T-cell (primary cell): ENCODE measurements around the gene OXT. TPM values are rescaled to one million over a fixed set of nuclear protein-coding genes. Genes with fewer than 3 reads are reported as not detected.

Experiments
- ATAC-seq, 4 experiments: fragments of 200-7000 bp in 3 of 4; fragments of 150-1000 bp in 1 of 4; cut with Tn5 transposase; replicated peaks in 1 of 4; 1 replicate in 3 of 4; 2 replicates in 1 of 4; pipeline ENCODE4 v1.10.0; 2021; ENCODE audit warnings: moderate library complexity in 3 of 4, mild to moderate bottlenecking in 2 of 4, moderate number of reproducible peaks in 1 of 4
- CTCF ChIA-PET, 2 donors: fragments of 300-600 bp; sonication (Branson Sonifier 250); formaldehyde crosslinking; loops; one replicate each; lab custom pipeline; 2022; ENCODE audit warnings: antibody characterized with exemption in 2 of 2; lab: Charles Lee
- POLR2A ChIA-PET, 2 donors: fragments of 300-600 bp; sonication (Branson Sonifier 250); formaldehyde crosslinking; loops; one replicate each; lab custom pipeline; 2022; ENCODE audit warnings: antibody characterized with exemption in 2 of 2; lab: Charles Lee
- DNase-seq, 35 experiments: peaks; one replicate each; pipeline versions ENCODE4 v3.0.0 to v3.0.0-alpha.2; 2013 to 2023
- H3K27ac ChIP-seq: one replicate; pipeline ENCODE4 v1.5.1; 2013; ENCODE audit warnings: low read length
- H3K27me3 ChIP-seq, 2 experiments: replicated peaks in 1 of 2; 1 replicate in 1 of 2; 2 replicates in 1 of 2; pipeline versions ENCODE4 v1.6.1 to v1.7.0; 2013; ENCODE audit warnings: low read length in 1 of 2, mixed read lengths in 1 of 2; ENCODE audit not compliant: control insufficient read depth in 2 of 2, insufficient read depth in 2 of 2; ENCODE audit errors: extremely low read depth in 1 of 2
- H3K36me3 ChIP-seq, 2 donors: 1 replicate in 1 of 2; 2 replicates in 1 of 2; pipeline versions ENCODE4 v1.6.1 to v1.7.0; 2013; ENCODE audit warnings: low read length in 1 of 2; ENCODE audit not compliant: control insufficient read depth in 2 of 2, insufficient read depth in 1 of 2; ENCODE audit errors: extremely low read depth in 1 of 2
- H3K4me1 ChIP-seq, 2 experiments: 1 replicate in 1 of 2; 2 replicates in 1 of 2; pipeline versions ENCODE4 v1.6.1 to v1.7.0; 2013; ENCODE audit warnings: low read length in 2 of 2, mixed read lengths in 1 of 2; ENCODE audit not compliant: insufficient read depth in 2 of 2, control insufficient read depth in 1 of 2; ENCODE audit errors: extremely low read depth in 1 of 2
- H3K4me3 ChIP-seq, 2 donors: 1 replicate in 1 of 2; 2 replicates in 1 of 2; pipeline versions ENCODE4 v1.5.1 to v1.7.0; 2013; ENCODE audit warnings: mild to moderate bottlenecking in 2 of 2, low read length in 1 of 2, moderate library complexity in 1 of 2; ENCODE audit not compliant: control insufficient read depth in 1 of 2; ENCODE audit errors: extremely low read depth in 1 of 2
- H3K9me3 ChIP-seq: 2 replicates; pipeline ENCODE4 v1.7.0; 2013
- H3K27ac Mint-ChIP-seq, 2 donors: one replicate each; pipeline ENCODE4 v1.8.0; 2020 to 2021; ENCODE audit warnings: mild to moderate bottlenecking in 2 of 2, mixed read lengths in 2 of 2
- H3K27me3 Mint-ChIP-seq, 2 donors: one replicate each; pipeline ENCODE4 v1.8.0; 2021 to 2022; ENCODE audit warnings: mixed read lengths in 2 of 2
- H3K36me3 Mint-ChIP-seq: one replicate; pipeline ENCODE4 v1.8.0; 2021; ENCODE audit warnings: mixed read lengths
- H3K4me1 Mint-ChIP-seq, 3 donors: one replicate each; pipeline ENCODE4 v1.8.0; 2020 to 2022; ENCODE audit warnings: mixed read lengths in 3 of 3, mild to moderate bottlenecking in 1 of 3
- H3K4me3 Mint-ChIP-seq, 3 donors: one replicate each; pipeline ENCODE4 v1.8.0; 2020 to 2022; ENCODE audit warnings: mild to moderate bottlenecking in 3 of 3, mixed read lengths in 3 of 3, moderate library complexity in 3 of 3
- H3K9me3 Mint-ChIP-seq, 3 donors: one replicate each; pipeline ENCODE4 v1.8.0; 2020 to 2022; ENCODE audit warnings: mixed read lengths in 3 of 3
- WGBS: methylation state at CpG from one replicate; pipeline ENCODE4 v1.1.5; 2013; ENCODE audit warnings: missing lambda C conversion rate; ENCODE audit not compliant: insufficient coverage; 5-methylcytosine and 5-hydroxymethylcytosine counted together
- total RNA-seq, 35 experiments: library from RNA in 6 of 35; stranded (reverse) in 6 of 35; fragments of 120-200 nt in 1 of 35; gene quantifications; one replicate each; pipeline versions ENCODE4 v1.2.1 to v1.2.4 and lab custom pipeline; 2013 to 2026

OXT gene
- total RNA-seq, 5 donors from 2014 or later (not counting 1 experiment from before 2014, with no cell fraction given): 0.92 to 3.0 (median 1.5) TPM; not detected in 2

- WGBS: 92% methylated on average over 7 of the region's 8 CpGs
- Mint-ChIP-seq H3K36me3 (no peaks in the 10 kb centered on the region), H3K4me3 (no peak overlapping the region), H3K27ac (no peak overlapping the region), H3K4me1 (peaks cover 17 to 24% (median 21%) of the 10 kb centered on the region in 3 donors), H3K9me3 (no peaks in the 10 kb centered on the region), H3K27me3 (peaks cover 18 to 48% of the 10 kb centered on the region in 2 donors)
- no peak overlapping the region for H3K27ac ChIP-seq
- peaks cover 0 to 15% of the 10 kb centered on the region in 2 experiments for H3K4me1 ChIP-seq
- ChIA-PET POLR2A (no interaction called here), CTCF (interaction anchor here (0.5 to 0.7 kb wide), 2 partner anchors 71 to 114 kb away, joined by 4 to 7 read pairs; no protein-coding TSS in a partner anchor)
- no peaks in the 10 kb centered on the region for H3K36me3 ChIP-seq
- peaks cover 0 to 44% of the 10 kb centered on the region in 2 experiments for H3K27me3 ChIP-seq
- H3K4me3 ChIP-seq: no peak overlapping the region
- DNase-seq (no peak), ATAC-seq (no peak)
- no peaks in the 10 kb centered on the region for H3K9me3 ChIP-seq
Observed at GRCh38 chr20:3085571-3086072, 14.2 kb downstream of the OXT start.

DNA sequence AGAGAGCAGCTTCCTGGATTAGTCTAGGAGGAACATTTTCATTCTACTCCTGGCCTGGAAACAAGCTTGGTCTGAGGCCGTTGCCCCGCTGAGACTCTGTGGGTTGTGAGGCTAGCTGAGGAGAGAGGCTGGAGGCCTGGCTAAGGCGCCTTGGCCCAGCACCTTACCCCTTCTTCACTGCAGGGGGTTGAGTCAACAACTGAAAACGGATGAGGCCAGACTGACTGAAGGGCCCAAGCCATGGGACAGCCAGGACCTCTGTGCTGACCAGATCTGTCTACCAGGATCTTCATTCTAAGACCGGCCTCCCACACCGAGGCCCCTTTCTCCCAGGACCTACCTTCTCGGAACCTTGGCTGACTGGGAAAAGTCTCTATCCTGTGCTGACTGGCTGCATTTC is 16.6 kb downstream of the OXT start:
- peaks cover 0 to 44% of the 10 kb centered on the region in 2 experiments for H3K27me3 ChIP-seq
- H3K4me3 Mint-ChIP-seq: no peak overlapping the region
- H3K4me3 ChIP-seq: no peak overlapping the region
- POLR2A ChIA-PET: no interaction called here
- DNase-seq (no peak), ATAC-seq (no peak)
- H3K9me3 ChIP-seq: no peaks in the 10 kb centered on the region
- H3K27ac Mint-ChIP-seq: no peak overlapping the region
- no peaks in the 10 kb centered on the region for H3K36me3 Mint-ChIP-seq
- H3K36me3 ChIP-seq: no peaks in the 10 kb centered on the region
- peaks cover 21 to 24% (median 23%) of the 10 kb centered on the region in 3 donors for H3K4me1 Mint-ChIP-seq
- WGBS: 84% methylated on average over 5 of the region's 7 CpGs
- H3K27me3 Mint-ChIP-seq: peaks cover 0 to 37% of the 10 kb centered on the region in 2 donors
- H3K4me1 ChIP-seq: peaks cover 0 to 17% of the 10 kb centered on the region in 2 experiments
- no peaks in the 10 kb centered on the region for H3K9me3 Mint-ChIP-seq
- H3K27ac ChIP-seq: no peak overlapping the region
- CTCF ChIA-PET: no interaction called here

DNA sequence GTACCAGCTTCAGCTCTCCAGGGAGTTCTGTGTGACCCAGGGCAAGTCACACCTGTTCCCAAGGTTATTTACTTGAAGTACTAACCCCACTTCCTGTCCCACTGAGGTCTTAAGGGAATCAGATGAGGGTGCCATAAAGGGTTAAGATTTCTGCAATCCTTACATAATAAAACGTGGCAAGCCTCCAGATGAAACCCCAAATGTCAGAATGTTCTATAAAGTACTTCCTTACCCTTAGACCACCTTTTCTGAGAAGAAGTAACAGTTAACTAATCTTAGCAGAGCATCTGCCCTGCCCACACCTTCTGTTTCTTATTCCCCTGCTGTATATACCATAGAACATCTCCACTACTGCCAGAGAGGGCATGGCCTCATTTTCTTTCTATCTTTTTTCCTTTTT is 19.1 kb downstream of the OXT start:
- no peaks in the 10 kb centered on the region for H3K9me3 Mint-ChIP-seq
- Histone ChIP-seq H3K9me3 (no peaks in the 10 kb centered on the region), H3K27ac (no peak overlapping the region), H3K27me3 (peaks cover 0 to 44% of the 10 kb centered on the region in 2 experiments), H3K36me3 (no peaks in the 10 kb centered on the region), H3K4me1 (peaks cover 4 to 24% of the 10 kb centered on the region in 2 experiments), H3K4me3 (no peak overlapping the region)
- no peaks in the 10 kb centered on the region for H3K36me3 Mint-ChIP-seq
- ATAC-seq (no peak), DNase-seq (peak in 1 of 35 experiments; percentile 26)
- POLR2A ChIA-PET: no interaction called here
- H3K4me3 Mint-ChIP-seq: peak overlapping the region in 1 of 3 donors; percentile 34
- no CpG with 5 or more reads among the region's 1 CpG for WGBS
- CTCF ChIA-PET: interaction anchor here in 1 of 2 donors (0.6 kb wide), 1 partner anchor 37 kb away, joined by 3 read pairs; no protein-coding TSS in a partner anchor
- peaks cover 25 to 33% (median 30%) of the 10 kb centered on the region in 3 donors for H3K4me1 Mint-ChIP-seq
- H3K27ac Mint-ChIP-seq: peak overlapping the region; percentile 5 to 48
- H3K27me3 Mint-ChIP-seq: peaks cover 0 to 20% of the 10 kb centered on the region in 2 donors

GRCh38 chr20:3092611-3093379 is 21.4 kb downstream of the OXT start:
- peak overlapping the region; percentile 37 to 44 for H3K4me3 ChIP-seq
- H3K9me3 ChIP-seq: no peaks in the 10 kb centered on the region
- ATAC-seq: peak; percentile 22 to 62 (median 48)

DNA sequence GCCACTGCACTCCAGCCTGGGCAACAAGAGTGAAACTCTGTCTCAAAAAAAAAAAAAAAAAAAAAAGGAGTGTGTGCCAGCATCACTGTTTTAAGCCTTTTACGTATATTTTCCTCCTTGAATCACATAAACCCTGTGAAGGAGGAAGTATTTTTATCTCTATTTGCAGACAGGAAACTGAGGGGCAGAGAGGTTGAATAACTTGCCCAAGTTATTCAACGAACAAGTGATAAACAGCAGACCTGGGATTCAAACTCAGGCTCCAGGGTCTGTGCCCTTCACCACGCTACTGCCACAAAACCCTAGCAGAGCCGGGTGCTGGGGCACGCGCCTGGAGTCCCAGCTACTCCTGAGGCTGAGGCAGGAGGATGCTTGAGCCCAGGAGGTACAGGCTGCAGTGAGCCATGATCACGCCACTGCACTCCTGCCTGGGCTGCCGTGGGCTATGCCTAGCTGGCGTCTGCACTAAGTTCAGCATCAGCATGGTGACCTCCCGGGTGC is 22.5 kb downstream of the OXT start:
- DNase-seq: peak in 34 of 35 experiments; percentile 26 to 81 (median 61)
- Mint-ChIP-seq H3K27ac (peak overlapping the region; percentile 90 to 93), H3K4me1 (peaks cover 30 to 35% (median 31%) of the 10 kb centered on the region in 3 donors), H3K9me3 (no peaks in the 10 kb centered on the region), H3K27me3 (peaks cover 0 to 20% of the 10 kb centered on the region in 2 donors), H3K36me3 (no peaks in the 10 kb centered on the region), H3K4me3 (peak overlapping the region; percentile 66 to 78 (median 70))
- no peaks in the 10 kb centered on the region for H3K36me3 ChIP-seq
- ChIA-PET POLR2A (no interaction called here), CTCF (no interaction called here)
- H3K27ac ChIP-seq: peak overlapping the region; percentile 92
- peaks cover 0 to 42% of the 10 kb centered on the region in 2 experiments for H3K27me3 ChIP-seq
- peak overlapping the region in 1 of 2 donors; percentile 19 for H3K4me3 ChIP-seq
- 32% methylated on average over 9 of the region's 10 CpGs for WGBS
- H3K9me3 ChIP-seq: no peaks in the 10 kb centered on the region
- ATAC-seq: peak; percentile 60 to 75 (median 64)
- H3K4me1 ChIP-seq: peaks cover 4 to 24% of the 10 kb centered on the region in 2 experiments

More at GRCh38 chr20:3092611-3093379, 21.4 kb downstream of the OXT start:
- Mint-ChIP-seq H3K27me3 (peaks cover 0 to 20% of the 10 kb centered on the region in 2 donors), H3K4me3 (peak overlapping the region; percentile 73 to 87 (median 84)), H3K4me1 (peaks cover 30 to 35% (median 31%) of the 10 kb centered on the region in 3 donors), H3K9me3 (no peaks in the 10 kb centered on the region), H3K36me3 (no peaks in the 10 kb centered on the region), H3K27ac (peak overlapping the region; percentile 96 to 97)
- ChIA-PET POLR2A (interaction anchor here (0.5 to 0.7 kb wide), 2 partner anchors 15 to 20 kb away, joined by 3 to 4 read pairs; no protein-coding TSS in a partner anchor), CTCF (interaction anchor here in 1 of 2 donors (0.6 kb wide), 1 partner anchor 89 kb away, joined by 3 read pairs; no protein-coding TSS in a partner anchor)
- no peaks in the 10 kb centered on the region for H3K36me3 ChIP-seq
- H3K27ac ChIP-seq: peak overlapping the region; percentile 92
- WGBS: 8% methylated on average over 66 of the region's 81 CpGs
- DNase-seq: peak in 34 of 35 experiments; percentile 25 to 74 (median 54)
- H3K27me3 ChIP-seq: peaks cover 0 to 42% of the 10 kb centered on the region in 2 experiments
- H3K4me1 ChIP-seq: peaks cover 4 to 24% of the 10 kb centered on the region in 2 experiments
